ENCODE measurements around the gene OR2A12. TPM values are rescaled to one million over a fixed set of nuclear protein-coding genes. Genes with fewer than 3 reads are reported as not detected.
A peak's percentile ranks its signal among the peaks of the same experiment; 100 is the strongest.
"Not testable (repeated sequence)": the region's sequence is repeated elsewhere in the genome, so short reads cannot be mapped to it uniquely, and the experiment has no call there.

OR2A12 gene
- total RNA-seq, 2 donors from 2014 or later = not detected

- Mint-ChIP-seq H3K27ac (no peak overlapping the region), H3K36me3 (ENCODE audit: insufficient read depth in 2 of 2) (no peaks in the 10 kb centered on the region), H3K27me3 (ENCODE audit: low read depth) (no peaks in the 10 kb centered on the region), H3K9me3 (no peaks in the 10 kb centered on the region), H3K4me1 (ENCODE audit: low read depth) (no peaks in the 10 kb centered on the region), H3K4me3 (no peak overlapping the region)
- DNase-seq (no peak), ATAC-seq (replicated peaks in 1 of 2) (no peak)
Measured at GRCh38 chr7:144087230-144087629, 1.2 kb downstream of the OR2A12 start.

- Mint-ChIP-seq H3K27me3 (ENCODE audit: low read depth) (no peaks in the 10 kb centered on the region), H3K4me3 (no peak overlapping the region), H3K27ac (no peak overlapping the region), H3K9me3 (no peaks in the 10 kb centered on the region), H3K4me1 (ENCODE audit: low read depth) (no peaks in the 10 kb centered on the region), H3K36me3 (ENCODE audit: insufficient read depth in 2 of 2) (no peaks in the 10 kb centered on the region)
- ATAC-seq (replicated peaks in 1 of 2) (no peak), DNase-seq (no peak)
Measured at GRCh38 chr7:144090667-144091066, 4.6 kb downstream of the OR2A12 start.

GRCh38 chr7:144098776-144099175, 12.7 kb downstream of the OR2A12 start:
- no peaks in the 10 kb centered on the region for H3K9me3 Mint-ChIP-seq
- no peak for ATAC-seq (replicated peaks in 1 of 2)
- no peak for DNase-seq
- H3K4me3 Mint-ChIP-seq = no peak overlapping the region
- H3K27ac Mint-ChIP-seq = no peak overlapping the region
- no peaks in the 10 kb centered on the region for H3K36me3 Mint-ChIP-seq (ENCODE audit: insufficient read depth in 2 of 2)
- no peaks in the 10 kb centered on the region for H3K4me1 Mint-ChIP-seq (ENCODE audit: low read depth)
- no peaks in the 10 kb centered on the region for H3K27me3 Mint-ChIP-seq (ENCODE audit: low read depth)

- Mint-ChIP-seq H3K27ac (no peak overlapping the region), H3K36me3 (ENCODE audit: insufficient read depth in 2 of 2) (no peaks in the 10 kb centered on the region), H3K4me3 (no peak overlapping the region), H3K27me3 (ENCODE audit: low read depth) (no peaks in the 10 kb centered on the region), H3K4me1 (ENCODE audit: low read depth) (no peaks in the 10 kb centered on the region), H3K9me3 (no peaks in the 10 kb centered on the region)
- DNase-seq = no peak
- ATAC-seq (replicated peaks in 1 of 2) = no peak
Measured at GRCh38 chr7:144100607-144101006, 14.5 kb downstream of the OR2A12 start.

GRCh38 chr7:144102041-144102440, 16.0 kb downstream of the OR2A12 start:
- Mint-ChIP-seq H3K36me3 (ENCODE audit: insufficient read depth in 2 of 2) (no peaks in the 10 kb centered on the region), H3K9me3 (no peaks in the 10 kb centered on the region), H3K4me3 (no peak overlapping the region), H3K27ac (no peak overlapping the region), H3K27me3 (ENCODE audit: low read depth) (no peaks in the 10 kb centered on the region), H3K4me1 (ENCODE audit: low read depth) (no peaks in the 10 kb centered on the region)
- no peak for DNase-seq
- no peak for ATAC-seq (replicated peaks in 1 of 2)

GRCh38 chr7:144105211-144105610, 19.1 kb downstream of the OR2A12 start:
- no peak for ATAC-seq (replicated peaks in 1 of 2)
- Mint-ChIP-seq H3K27me3 (ENCODE audit: low read depth) (no peaks in the 10 kb centered on the region), H3K4me1 (ENCODE audit: low read depth) (no peaks in the 10 kb centered on the region), H3K36me3 (ENCODE audit: insufficient read depth in 2 of 2) (no peaks in the 10 kb centered on the region), H3K9me3 (no peaks in the 10 kb centered on the region), H3K27ac (no peak overlapping the region), H3K4me3 (no peak overlapping the region)
- no peak for DNase-seq

GRCh38 chr7:144109283-144109682, 23.2 kb downstream of the OR2A12 start, which contains the start of gene OR2A2:
TSS of gene OR2A2 (plus strand) at chr7:144109583. CDS start at chr7:144109583, 0 bp downstream.
- H3K36me3 Mint-ChIP-seq (ENCODE audit: insufficient read depth in 2 of 2) = no peaks in the 10 kb centered on the region
- ATAC-seq (replicated peaks in 1 of 2) (no peak), DNase-seq (no peak)
- no peak within 1 kb of the TSS for H3K4me3 Mint-ChIP-seq
- no peaks in the 10 kb centered on the region for H3K4me1 Mint-ChIP-seq (ENCODE audit: low read depth)
- H3K9me3 Mint-ChIP-seq = no peaks in the 10 kb centered on the region
- H3K27me3 Mint-ChIP-seq (ENCODE audit: low read depth) = peaks cover 10% of the 10 kb centered on the region
- H3K27ac Mint-ChIP-seq = no peak within 1 kb of the TSS

GRCh38 chr7:144110272-144110671, 24.2 kb downstream of the OR2A12 start:
- Mint-ChIP-seq H3K36me3 (ENCODE audit: insufficient read depth in 2 of 2) (no peaks in the 10 kb centered on the region), H3K27ac (no peak overlapping the region), H3K9me3 (no peaks in the 10 kb centered on the region), H3K27me3 (ENCODE audit: low read depth) (peaks cover 10% of the 10 kb centered on the region), H3K4me3 (no peak overlapping the region), H3K4me1 (ENCODE audit: low read depth) (no peaks in the 10 kb centered on the region)
- no peak for DNase-seq
- no peak for ATAC-seq (replicated peaks in 1 of 2)

- H3K27me3 Mint-ChIP-seq (ENCODE audit: low read depth) = peaks cover 10% of the 10 kb centered on the region
- no peak overlapping the region for H3K4me3 Mint-ChIP-seq
- no peak overlapping the region for H3K27ac Mint-ChIP-seq
- H3K4me1 Mint-ChIP-seq (ENCODE audit: low read depth) = no peaks in the 10 kb centered on the region
- ATAC-seq (replicated peaks in 1 of 2) = no peak
- H3K36me3 Mint-ChIP-seq (ENCODE audit: insufficient read depth in 2 of 2) = no peaks in the 10 kb centered on the region
- H3K9me3 Mint-ChIP-seq = no peaks in the 10 kb centered on the region
- DNase-seq = no peak
Measured at GRCh38 chr7:144113651-144114050, 27.6 kb downstream of the OR2A12 start.

GRCh38 chr7:144118341-144118740, 32.3 kb downstream of the OR2A12 start:
- H3K9me3 Mint-ChIP-seq = peaks cover 0 to 2% of the 10 kb centered on the region in 2 donors
- no peak for ATAC-seq (replicated peaks in 1 of 2)
- DNase-seq = no peak
- no peaks in the 10 kb centered on the region for H3K36me3 Mint-ChIP-seq (ENCODE audit: insufficient read depth in 2 of 2)
- peaks cover 7% of the 10 kb centered on the region for H3K27me3 Mint-ChIP-seq (ENCODE audit: low read depth)
- no peak overlapping the region for H3K27ac Mint-ChIP-seq
- no peaks in the 10 kb centered on the region for H3K4me1 Mint-ChIP-seq (ENCODE audit: low read depth)
- no peak overlapping the region for H3K4me3 Mint-ChIP-seq

- peaks cover 0 to 2% of the 10 kb centered on the region in 2 donors for H3K9me3 Mint-ChIP-seq
Measured at GRCh38 chr7:144122876-144123275, 36.8 kb downstream of the OR2A12 start, which contains the start of gene OR2A14. TSS of gene OR2A14 (plus strand) at chr7:144123176. CDS start at chr7:144129113, 5,937 bp downstream.

GRCh38 chr7:144127714-144128334, 41.7 kb downstream of the OR2A12 start:
- H3K36me3 Mint-ChIP-seq (ENCODE audit: insufficient read depth in 2 of 2) = no peaks in the 10 kb centered on the region
- H3K27ac Mint-ChIP-seq = no peak overlapping the region
- H3K9me3 Mint-ChIP-seq = no peaks in the 10 kb centered on the region
- H3K4me1 Mint-ChIP-seq (ENCODE audit: low read depth) = no peaks in the 10 kb centered on the region
- ATAC-seq (replicated peaks in 1 of 2) (peak; percentile 99 to 100), DNase-seq (peak; percentile 91)
- peaks cover 7% of the 10 kb centered on the region for H3K27me3 Mint-ChIP-seq (ENCODE audit: low read depth)
- H3K4me3 Mint-ChIP-seq = no peak overlapping the region

More at GRCh38 chr7:144122876-144123275, 36.8 kb downstream of the OR2A12 start, which contains the start of gene OR2A14:
- Mint-ChIP-seq H3K27ac (no peak within 1 kb of the TSS), H3K4me1 (ENCODE audit: low read depth) (no peaks in the 10 kb centered on the region), H3K4me3 (no peak within 1 kb of the TSS), H3K36me3 (ENCODE audit: insufficient read depth in 2 of 2) (no peaks in the 10 kb centered on the region), H3K27me3 (ENCODE audit: low read depth) (no peaks in the 10 kb centered on the region)
- ATAC-seq (replicated peaks in 1 of 2) (no peak), DNase-seq (no peak)

- H3K9me3 Mint-ChIP-seq; DNase-seq; H3K27ac Mint-ChIP-seq; H3K4me3 Mint-ChIP-seq; ATAC-seq (replicated peaks in 1 of 2); H3K27me3 Mint-ChIP-seq (ENCODE audit: low read depth); H3K36me3 Mint-ChIP-seq (ENCODE audit: insufficient read depth in 2 of 2); H3K4me1 Mint-ChIP-seq (ENCODE audit: low read depth): not testable (repeated sequence)
Measured at GRCh38 chr7:144129601-144130000, 43.5 kb downstream of the OR2A12 start.

GRCh38 chr7:144130730-144131129, 44.7 kb downstream of the OR2A12 start:
- Mint-ChIP-seq H3K27me3 (ENCODE audit: low read depth) (peaks cover 7% of the 10 kb centered on the region), H3K36me3 (ENCODE audit: insufficient read depth in 2 of 2) (no peaks in the 10 kb centered on the region), H3K4me1 (ENCODE audit: low read depth) (no peaks in the 10 kb centered on the region), H3K9me3 (no peaks in the 10 kb centered on the region), H3K4me3 (no peak overlapping the region), H3K27ac (no peak overlapping the region)
- DNase-seq (no peak), ATAC-seq (replicated peaks in 1 of 2) (no peak)

All from activated T-cell treated with anti-CD3 and anti-CD28 coated beads, Interleukin-2, amount 50 U/mL, for 72 hours (primary cell).